IMR-90 (cell line): Measurements from ENCODE around the gene BHLHE23. TPM values are rescaled to one million over a fixed set of nuclear protein-coding genes. Genes with fewer than 3 reads are reported as not detected.

Experiments
- ATAC-seq: fragments of 200-7000 bp; cut with Tn5 transposase; 2 replicates; pipeline ENCODE4 v1.9.1; 2020; ENCODE audit warnings: low read depth, mild to moderate bottlenecking, moderate library complexity
- BruUV-seq: library from RNA; stranded (reverse); fragments of 400-500 nt; replicated peaks from 2 replicates; lab custom pipeline; 2021; lab: Mats Ljungman, UMichigan
- CTCF ChIA-PET: fragments of 300-600 bp; formaldehyde crosslinking; extraction: SDS; loops from one replicate; lab custom pipeline; 2021; ENCODE audit warnings: antibody characterized with exemption; lab: Yijun Ruan, JAX
- POLR2A ChIA-PET: fragments of 300-600 bp; sonication (Branson Sonifier 250); formaldehyde crosslinking; loops from one replicate; lab custom pipeline; 2022; ENCODE audit warnings: antibody characterized with exemption; ENCODE audit not compliant: unreplicated experiment; lab: Charles Lee
- DNase-seq: peaks from one replicate; pipeline ENCODE4 v3.0.0; 2013
- H2AFZ ChIP-seq: replicated peaks from 2 replicates; pipeline ENCODE3; 2013; ENCODE audit warnings: low read length, mild to moderate bottlenecking; ENCODE audit not compliant: poor library complexity
- H2AK5ac ChIP-seq: 2 replicates; pipeline ENCODE4 v1.6.1; 2013; ENCODE audit warnings: low read depth, low read length, inconsistent platforms
- H2AK9ac ChIP-seq: replicated peaks from 2 replicates; pipeline ENCODE3; 2013; ENCODE audit warnings: mild to moderate bottlenecking, low read depth, low read length, moderate library complexity; ENCODE audit not compliant: poor library complexity
- H2BK120ac ChIP-seq: 2 replicates; pipeline ENCODE4 v1.6.1; 2013; ENCODE audit warnings: low read depth, low read length, inconsistent platforms
- H2BK15ac ChIP-seq: 3 replicates; pipeline ENCODE4 v1.6.1; 2013; ENCODE audit warnings: low read depth, low read length, inconsistent platforms
- H2BK20ac ChIP-seq: 2 replicates; pipeline ENCODE4 v1.6.1; 2013; ENCODE audit warnings: low read depth, mild to moderate bottlenecking, inconsistent platforms, low read length, moderate library complexity
- H2BK5ac ChIP-seq: 2 replicates; pipeline ENCODE4 v1.6.1; 2013; ENCODE audit warnings: mild to moderate bottlenecking, low read depth, low read length, inconsistent platforms; ENCODE audit not compliant: poor library complexity, severe bottlenecking
- H3K14ac ChIP-seq: replicated peaks from 2 replicates; pipeline ENCODE4 v1.6.1; 2013; ENCODE audit warnings: low read depth, low read length, inconsistent platforms
- H3K18ac ChIP-seq: 2 replicates; pipeline ENCODE4 v1.6.1; 2013; ENCODE audit warnings: low read depth, low read length, control low read depth
- H3K23ac ChIP-seq: 2 replicates; pipeline ENCODE4 v1.6.1; 2013; ENCODE audit warnings: low read depth, low read length, inconsistent platforms
- H3K27ac ChIP-seq: 2 replicates; pipeline ENCODE4 v1.5.1; 2013; ENCODE audit warnings: mild to moderate bottlenecking, control low read depth, low read length; ENCODE audit not compliant: insufficient read depth
- H3K27me3 ChIP-seq: 2 replicates; pipeline ENCODE4 v1.6.1; 2013; ENCODE audit warnings: low read length; ENCODE audit not compliant: control insufficient read depth, insufficient read depth
- H3K36me3 ChIP-seq: 2 replicates; pipeline ENCODE4 v1.6.1; 2013; ENCODE audit warnings: low read length, mixed read lengths; ENCODE audit not compliant: control insufficient read depth, insufficient read depth
- H3K4ac ChIP-seq: 2 replicates; pipeline ENCODE4 v1.6.1; 2013; ENCODE audit warnings: low read depth, low read length, inconsistent platforms
- H3K4me1 ChIP-seq: 2 replicates; pipeline ENCODE4 v1.6.1; 2013; ENCODE audit warnings: low read length, mixed read lengths; ENCODE audit not compliant: control insufficient read depth, insufficient read depth
- H3K4me2 ChIP-seq: 2 replicates; pipeline ENCODE4 v1.6.1; 2013; ENCODE audit warnings: low read depth, mild to moderate bottlenecking, control low read depth, low read length, moderate library complexity
- H3K4me3 ChIP-seq: 2 replicates; pipeline ENCODE4 v1.5.1; 2013; ENCODE audit warnings: low read depth, mild to moderate bottlenecking, control low read depth, low read length, moderate library complexity; ENCODE audit not compliant: insufficient read depth
- H3K56ac ChIP-seq: 2 replicates; pipeline ENCODE4 v1.6.1; 2013; ENCODE audit warnings: low read length, inconsistent platforms; ENCODE audit not compliant: insufficient read depth; ENCODE audit errors: extremely low read depth
- H3K79me1 ChIP-seq, 2 experiments: 2 replicates each; pipeline ENCODE4 v1.6.1; 2013; ENCODE audit warnings: low read length in 2 of 2, inconsistent platforms in 1 of 2, low read depth in 1 of 2
- H3K9ac ChIP-seq: 2 replicates; pipeline ENCODE4 v1.6.1; 2013; ENCODE audit warnings: low read depth, low read length, control low read depth
- H3K9me1 ChIP-seq: 2 replicates; pipeline ENCODE4 v1.6.1; 2013; ENCODE audit warnings: low read length, inconsistent platforms; ENCODE audit not compliant: insufficient read depth
- H3K9me3 ChIP-seq: 2 replicates; pipeline ENCODE4 v1.6.1; 2013; ENCODE audit warnings: low read length; ENCODE audit not compliant: control insufficient read depth, insufficient read depth
- H4K20me1 ChIP-seq: 2 replicates; pipeline ENCODE4 v1.6.1; 2013; ENCODE audit warnings: low read length, inconsistent platforms; ENCODE audit not compliant: insufficient read depth
- H4K5ac ChIP-seq: 2 replicates; pipeline ENCODE4 v1.6.1; 2013; ENCODE audit warnings: mild to moderate bottlenecking, low read depth, low read length, control low read depth
- H4K8ac ChIP-seq, 2 experiments: 2 replicates each; pipeline ENCODE4 v1.6.1; 2013; ENCODE audit warnings: low read depth in 2 of 2, low read length in 2 of 2, control low read depth in 1 of 2, inconsistent platforms in 1 of 2
- H4K91ac ChIP-seq: 2 replicates; pipeline ENCODE4 v1.6.1; 2013; ENCODE audit warnings: low read depth, low read length, inconsistent platforms; ENCODE audit not compliant: insufficient read depth
- RFX5 ChIP-seq: IDR thresholded peaks from 2 replicates; pipeline ENCODE4 v1.8.0; 2012; ENCODE audit warnings: low read depth, mild to moderate bottlenecking, low read length, moderate library complexity
- SMC3 ChIP-seq: fragments of 150-350 bp; IDR thresholded peaks from 2 replicates; pipeline ENCODE4 v1.6.1; 2016; ENCODE audit warnings: low read depth, mild to moderate bottlenecking, antibody characterized with exemption, low read length, moderate library complexity
- WGBS, 2 experiments: methylation state at CpG; one replicate each; pipeline versions ENCODE4 v1.1.5 to v1.1.7; 2013; ENCODE audit warnings: missing lambda C conversion rate in 2 of 2; ENCODE audit not compliant: insufficient read length in 1 of 2; ENCODE audit errors: extremely low coverage in 2 of 2; 5-methylcytosine and 5-hydroxymethylcytosine counted together
- dilution Hi-C: fragments of 300-500 bp; cut with HindIII; formaldehyde crosslinking; loops from one replicate; pipeline ENCODE4 v1.14.3; 2018; ENCODE audit warnings: low sequenced_read_pairs; ENCODE audit not compliant: unreplicated experiment
- in situ Hi-C: fragments of 300-500 bp; cut with MboI; formaldehyde crosslinking; loops from 3 replicates; pipeline ENCODE4 v1.14.3; 2019; ENCODE audit warnings: low sequenced_read_pairs, inconsistent platforms, mixed read lengths
- intact Hi-C: fragments of 100-400 bp; cut with micrococcal nuclease; formaldehyde crosslinking; loops from 2 replicates; pipeline ENCODE4 v1.10.0; 2022
- polyA plus RNA-seq, 3 experiments: library from polyadenylated mRNA; depleted of rRNA; stranded (reverse); fragments of >200 nt; gene quantifications; 2 replicates each; pipeline ENCODE4 v1.2.3, GENCODE V29; 2012; ENCODE audit warnings: low replicate concordance in 1 of 3
- total RNA-seq: library from RNA; depleted of rRNA; stranded (reverse); fragments of >200 nt; gene quantifications from 2 replicates; pipeline ENCODE4 v1.2.3, GENCODE V29; 2012
- TF ChIP-seq, protein P1 (sequence below): fragments of 150-350 bp; IDR thresholded peaks from 2 replicates; pipeline ENCODE4 v1.6.1; 2017; ENCODE audit warnings: mild to moderate bottlenecking, antibody characterized with exemption, low read length, low read depth

BHLHE23 gene
- total and polyA plus RNA-seq, 2 of the 4 experiments (the other 2 are of a cell fraction): not detected

DNA sequence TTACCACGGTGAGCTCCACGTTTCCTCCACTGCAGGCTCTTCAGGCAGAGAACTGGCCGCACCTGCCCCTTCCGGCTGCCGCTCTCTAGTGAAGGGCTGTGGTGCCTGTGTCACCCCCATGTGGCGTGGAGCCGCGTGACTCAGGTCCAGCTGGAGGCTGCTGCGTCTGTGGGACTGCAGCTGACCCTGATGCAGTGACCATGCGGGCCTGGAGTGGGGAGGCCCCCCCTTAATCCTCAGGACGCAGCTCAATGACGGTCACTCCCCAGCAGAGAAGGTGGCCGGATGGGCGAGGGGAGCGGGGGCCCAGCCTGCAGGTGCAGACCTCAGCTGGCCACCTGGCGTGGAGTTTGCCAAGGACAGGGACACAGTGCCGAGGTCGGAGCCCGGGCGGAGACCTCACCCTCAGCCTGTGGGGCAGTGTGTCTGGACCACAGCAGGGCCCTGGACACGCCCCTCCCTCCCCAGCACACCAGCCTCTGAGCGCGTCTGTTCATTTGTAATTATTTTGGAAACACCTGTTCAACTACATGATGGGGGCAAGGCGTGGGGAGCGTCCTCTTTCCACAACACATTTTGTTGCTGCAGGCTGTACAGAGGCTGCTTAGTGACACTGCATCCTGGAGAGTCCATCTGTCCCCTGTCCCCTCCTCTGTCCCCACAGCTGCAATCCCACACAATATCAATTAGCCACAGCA is 10.7 kb downstream of the BHLHE23 start:
- TF ChIP-seq RFX5 (no peak), SMC3 (no peak)
- TF ChIP-seq, protein P1, sequence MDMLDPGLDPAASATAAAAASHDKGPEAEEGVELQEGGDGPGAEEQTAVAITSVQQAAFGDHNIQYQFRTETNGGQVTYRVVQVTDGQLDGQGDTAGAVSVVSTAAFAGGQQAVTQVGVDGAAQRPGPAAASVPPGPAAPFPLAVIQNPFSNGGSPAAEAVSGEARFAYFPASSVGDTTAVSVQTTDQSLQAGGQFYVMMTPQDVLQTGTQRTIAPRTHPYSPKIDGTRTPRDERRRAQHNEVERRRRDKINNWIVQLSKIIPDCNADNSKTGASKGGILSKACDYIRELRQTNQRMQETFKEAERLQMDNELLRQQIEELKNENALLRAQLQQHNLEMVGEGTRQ: no peak
- Histone ChIP-seq H3K4ac (no peak overlapping the region), H2BK5ac (no peak overlapping the region), H2AK9ac (no peak overlapping the region), H3K23ac (no peak overlapping the region), H2BK15ac (no peak overlapping the region), H3K27me3 (peaks cover 80% of the 10 kb centered on the region), H3K79me1 (no peaks in the 10 kb centered on the region), H3K4me3 (no peak overlapping the region), H3K56ac (no peak overlapping the region), H3K4me1 (no peaks in the 10 kb centered on the region), H3K9me1 (no peaks in the 10 kb centered on the region), H4K8ac (no peak overlapping the region), H3K9ac (no peak overlapping the region), H4K20me1 (no peaks in the 10 kb centered on the region), H3K36me3 (no peaks in the 10 kb centered on the region), H2AFZ (no peak overlapping the region), H3K4me2 (no peak overlapping the region), H3K9me3 (no peaks in the 10 kb centered on the region), H2AK5ac (no peak overlapping the region), H2BK20ac (no peak overlapping the region), H2BK120ac (no peak overlapping the region), H4K91ac (no peak overlapping the region), H3K14ac (no peak overlapping the region), H3K18ac (no peak overlapping the region), H3K27ac (no peak overlapping the region), H4K5ac (no peak overlapping the region)
- intact Hi-C loops (no loop called here), in situ Hi-C loops (no loop called here), dilution Hi-C loops (no loop called here)
- DNase-seq: no peak
- 72% methylated on average over 7 of the region's 25 CpGs; no CpG with 5 or more reads in 1 of the 2 experiments for WGBS, 2 experiments
- no peak for ATAC-seq
- POLR2A ChIA-PET: no interaction called here
- CTCF ChIA-PET: no interaction called here
- no TSS peak for BruUV-seq
